GM12878 (cell line): ENCODE results near the gene UPF1.

Source experiments
- BRCA1 ChIP-seq: IDR thresholded peaks from 2 replicates; pipeline ENCODE4 v1.6.1; 2011; ENCODE audit warnings: low read depth, low read length, improper control_type of control experiment
- CREB1 ChIP-seq: IDR thresholded peaks from 2 replicates; pipeline ENCODE4 v1.6.1; 2012; ENCODE audit warnings: low read depth, mild to moderate bottlenecking, inconsistent platforms
- ELK1 ChIP-seq: IDR thresholded peaks from 2 replicates; pipeline ENCODE4 v1.6.1; 2012; ENCODE audit warnings: low read depth, low read length, improper control_type of control experiment
- MAX ChIP-seq: IDR thresholded peaks from 2 replicates; pipeline ENCODE4 v1.6.1; 2012; ENCODE audit warnings: low read depth, low read length, improper control_type of control experiment
- MEF2A ChIP-seq: IDR thresholded peaks from 2 replicates; pipeline ENCODE4 v1.6.1; 2011; ENCODE audit warnings: low read depth, mild to moderate bottlenecking, low read length, moderate library complexity; ENCODE audit not compliant: insufficient read depth
- MTA3 ChIP-seq: IDR thresholded peaks from 2 replicates; pipeline ENCODE4 v1.6.1; 2012; ENCODE audit warnings: low read length, inconsistent platforms, borderline replicate concordance
- POLR2A ChIP-seq: IDR thresholded peaks from 2 replicates; pipeline ENCODE4 v1.6.1; 2011; ENCODE audit warnings: low read depth, mild to moderate bottlenecking, low read length
- RAD21 ChIP-seq: IDR thresholded peaks from 2 replicates; pipeline ENCODE4 v1.6.1; 2011; ENCODE audit warnings: mild to moderate bottlenecking, low read depth, low read length, moderate library complexity; ENCODE audit not compliant: insufficient read depth
- REST ChIP-seq: IDR thresholded peaks from 2 replicates; pipeline ENCODE4 v1.6.1; 2012; ENCODE audit warnings: mild to moderate bottlenecking, low read depth, low read length
- SPI1 ChIP-seq: IDR thresholded peaks from 2 replicates; pipeline ENCODE4 v1.6.1; 2011; ENCODE audit warnings: low read depth, mild to moderate bottlenecking, low read length, moderate library complexity, borderline replicate concordance; ENCODE audit not compliant: insufficient read depth
- SREBF2 ChIP-seq: IDR thresholded peaks from 2 replicates; pipeline ENCODE4 v1.6.1; 2012; ENCODE audit warnings: mild to moderate bottlenecking, low read length
- TAF1 ChIP-seq: IDR thresholded peaks from 2 replicates; pipeline ENCODE4 v1.6.1; 2011; ENCODE audit warnings: mild to moderate bottlenecking, low read depth, low read length, borderline replicate concordance
- TF ChIP-seq, protein P1 (sequence below), 3 experiments: IDR thresholded peaks in 2 of 3; conservative IDR thresholded peaks in 1 of 3; 2 replicates each; pipeline ENCODE4 v1.5.1; 2011; ENCODE audit warnings: low read depth in 3 of 3, low read length in 3 of 3, mild to moderate bottlenecking in 3 of 3, control low read depth in 2 of 3, moderate library complexity in 2 of 3, inconsistent platforms in 1 of 3, mixed read lengths in 1 of 3; ENCODE audit not compliant: control insufficient read depth in 2 of 3, insufficient read depth in 1 of 3; ENCODE audit errors: extremely low read depth in 1 of 3

GRCh38 chr19:18859676-18860301 lies 28.0 kb downstream of the UPF1 start:
- TF ChIP-seq, protein P1, sequence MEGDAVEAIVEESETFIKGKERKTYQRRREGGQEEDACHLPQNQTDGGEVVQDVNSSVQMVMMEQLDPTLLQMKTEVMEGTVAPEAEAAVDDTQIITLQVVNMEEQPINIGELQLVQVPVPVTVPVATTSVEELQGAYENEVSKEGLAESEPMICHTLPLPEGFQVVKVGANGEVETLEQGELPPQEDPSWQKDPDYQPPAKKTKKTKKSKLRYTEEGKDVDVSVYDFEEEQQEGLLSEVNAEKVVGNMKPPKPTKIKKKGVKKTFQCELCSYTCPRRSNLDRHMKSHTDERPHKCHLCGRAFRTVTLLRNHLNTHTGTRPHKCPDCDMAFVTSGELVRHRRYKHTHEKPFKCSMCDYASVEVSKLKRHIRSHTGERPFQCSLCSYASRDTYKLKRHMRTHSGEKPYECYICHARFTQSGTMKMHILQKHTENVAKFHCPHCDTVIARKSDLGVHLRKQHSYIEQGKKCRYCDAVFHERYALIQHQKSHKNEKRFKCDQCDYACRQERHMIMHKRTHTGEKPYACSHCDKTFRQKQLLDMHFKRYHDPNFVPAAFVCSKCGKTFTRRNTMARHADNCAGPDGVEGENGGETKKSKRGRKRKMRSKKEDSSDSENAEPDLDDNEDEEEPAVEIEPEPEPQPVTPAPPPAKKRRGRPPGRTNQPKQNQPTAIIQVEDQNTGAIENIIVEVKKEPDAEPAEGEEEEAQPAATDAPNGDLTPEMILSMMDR (IDR thresholded peaks at IDR 0.05 in 2 of 3, conservative IDR thresholded peaks at IDR 0.05 in 1 of 3; ENCODE audit: control insufficient read depth in 2 of 3, extremely low read depth in 1 of 3, insufficient read depth in 1 of 3, low read depth in 3 of 3, low read length in 3 of 3) = no peak
- TF ChIP-seq RAD21 (no peak), POLR2A (no peak), ELK1 (no peak), SREBF2 (no peak), BRCA1 (no peak), MTA3 (no peak), CREB1 (no peak), SPI1 (no peak), TAF1 (no peak), REST (no peak), MEF2A (no peak), MAX (no peak)
